ENCODE measurements around the gene SREBF2. TPM values are rescaled to one million over a fixed set of nuclear protein-coding genes. Genes with fewer than 3 reads are reported as not detected.

Gene SREBF2
- total and polyA plus RNA-seq, 2 of the 13 experiments (the other 11 are each of a cell fraction or from before 2014, with no cell fraction given), result 53.8 to 72.6 TPM

DNA sequence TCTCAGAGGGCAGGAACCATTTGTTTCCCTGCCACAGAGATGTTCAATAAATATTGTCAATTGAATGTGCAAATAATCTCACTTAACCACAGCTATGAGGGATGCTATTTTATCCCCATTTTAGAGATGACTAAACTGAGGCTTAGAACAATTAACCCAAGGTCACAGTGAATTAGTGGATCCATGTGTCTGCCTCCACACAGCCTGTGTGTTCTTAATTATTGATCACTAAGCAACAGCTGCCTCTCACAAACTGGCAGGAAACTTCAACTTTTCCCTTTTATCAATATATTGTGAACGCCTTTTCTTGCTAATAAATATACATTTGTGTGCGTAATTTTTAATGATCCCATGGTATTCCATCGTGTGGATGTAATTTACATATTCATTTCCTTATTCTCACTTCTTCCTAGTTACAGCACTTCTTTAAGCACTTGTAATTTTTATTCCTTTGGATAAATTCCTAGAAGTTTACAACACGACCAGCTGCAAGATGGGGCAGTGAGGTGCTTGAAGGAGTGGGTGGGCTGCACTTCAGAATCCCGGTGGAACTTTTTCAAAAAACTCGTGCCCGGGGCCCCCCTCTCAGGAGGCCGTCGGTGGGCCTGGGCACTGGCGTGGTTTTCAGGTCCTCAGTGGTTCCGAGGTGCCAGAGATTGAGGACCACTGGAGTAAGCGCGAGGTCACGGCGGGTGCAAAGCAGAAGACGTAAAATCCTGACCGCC is 915 bp upstream of the SREBF2 start:
- H3K79me2 ChIP-seq (ENCODE audit: insufficient read depth, low read length), result peaks cover 40% of the 10 kb centered on the region
- H2AFZ ChIP-seq (ENCODE audit: low read length), result no peak overlapping the region
- in situ Hi-C loops (cut with HindIII; ENCODE audit: extremely low pct_ligation_motif_present, low pct_unique_long_range_greater_than_20kb) (no loop called here), intact Hi-C loops (cut with micrococcal nuclease; ENCODE audit: unreplicated experiment) (no loop called here)
- H3K4me2 ChIP-seq (ENCODE audit: low read depth, low read length), result peak overlapping the region; percentile 78
- ChIA-PET CTCF (ENCODE audit: low intra/inter-chr PET ratio, low total read pairs) (no interaction called here), POLR2A (interaction anchor here (0.8 to 4.0 kb wide), 14 partner anchors 11 to 363 kb away, joined by 3 to 45 read pairs (median 4); partner anchors contain the start of genes ACO2, CCDC134, CENPM and NDUFA6)
- no peaks in the 10 kb centered on the region for H3K9me3 ChIP-seq (ENCODE audit: low read length)
- TSS peak; percentile 97 for BruUV-seq (replicated peaks)
- H3K9ac ChIP-seq (ENCODE audit: insufficient read depth, low read depth, low read length), result peak overlapping the region; percentile 83
- DNase-seq (ENCODE audit: low spot score) (no peak), ATAC-seq (no peak), FAIRE-seq (no peak)
- peak overlapping the region; percentile 38 to 64 (median 62) for H3K4me3 ChIP-seq (replicated peaks in 1 of 3; ENCODE audit: insufficient read depth in 1 of 3, low read depth in 2 of 3, low read length in 3 of 3)
- peaks cover 50% of the 10 kb centered on the region for H3K4me1 ChIP-seq (ENCODE audit: insufficient read depth, low read length)
- H4K20me1 ChIP-seq (ENCODE audit: insufficient read depth, low read length), result peaks cover 4% of the 10 kb centered on the region; the same call in 1 of the 2 replicates
- no peaks in the 10 kb centered on the region; a peak in 1 of 5 replicates for H3K27me3 ChIP-seq (ENCODE audit: control insufficient read depth in 1 of 2, insufficient read depth in 2 of 2, low read length in 2 of 2)
- 29% methylated on average over 11 of the region's 17 CpGs for WGBS (ENCODE audit: low lambda C conversion rate)
- peaks cover 5 to 14% of the 10 kb centered on the region in 2 experiments for H3K36me3 ChIP-seq (replicated peaks in 1 of 2; ENCODE audit: control insufficient read depth in 1 of 2, insufficient read depth in 2 of 2, low read length in 2 of 2)
- peak overlapping the region; percentile 96 for H3K27ac ChIP-seq (ENCODE audit: extremely low read length, insufficient read depth, low read length)
- TF ChIP-seq ZNF605 (CRISPR knock-in tag; IDR thresholded peaks at IDR 0.05) (no peak; the same call in 1 of the 2 replicates), ZNF850 (CRISPR knock-in tag; conservative IDR thresholded peaks at IDR 0.05) (peak; percentile 83; the same call in 1 of the 2 replicates), SCMH1 (CRISPR knock-in tag; IDR thresholded peaks at IDR 0.05; ENCODE audit: borderline replicate concordance) (no peak), KDM3A (CRISPR knock-in tag; IDR thresholded peaks at IDR 0.05; ENCODE audit: low read depth) (no peak), GATAD2A (CRISPR knock-in tag; IDR thresholded peaks at IDR 0.05) (no peak), NFKB2 (CRISPR knock-in tag; IDR thresholded peaks at IDR 0.05; ENCODE audit: borderline replicate concordance) (0 out of 2 replicates have a peak, but pooled peaks have one; percentile 22), ZSCAN12 (CRISPR knock-in tag; IDR thresholded peaks at IDR 0.05) (no peak), ZSCAN22 (CRISPR knock-in tag; IDR thresholded peaks at IDR 0.05) (no peak), ZNF335 (CRISPR knock-in tag; IDR thresholded peaks at IDR 0.05) (no peak), SOX6 (IDR thresholded peaks at IDR 0.05) (no peak), SOX6 (CRISPR knock-in tag; IDR thresholded peaks at IDR 0.05) (no peak), KLF15 (CRISPR knock-in tag; IDR thresholded peaks at IDR 0.05; ENCODE audit: borderline replicate concordance) (no peak), ZBTB3 (CRISPR knock-in tag; IDR thresholded peaks at IDR 0.05; ENCODE audit: borderline replicate concordance, low read depth) (no peak), AGO2 (optimal IDR thresholded peaks at IDR 0.05; ENCODE audit: low read depth, low read length) (peak; percentile 78)
- TF ChIP-seq, protein P1, sequence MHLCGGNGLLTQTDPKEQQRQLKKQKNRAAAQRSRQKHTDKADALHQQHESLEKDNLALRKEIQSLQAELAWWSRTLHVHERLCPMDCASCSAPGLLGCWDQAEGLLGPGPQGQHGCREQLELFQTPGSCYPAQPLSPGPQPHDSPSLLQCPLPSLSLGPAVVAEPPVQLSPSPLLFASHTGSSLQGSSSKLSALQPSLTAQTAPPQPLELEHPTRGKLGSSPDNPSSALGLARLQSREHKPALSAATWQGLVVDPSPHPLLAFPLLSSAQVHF (CRISPR knock-in tag; IDR thresholded peaks at IDR 0.05), result 0 out of 2 replicates have a peak, but pooled peaks have one; percentile 28
- TF ChIP-seq, protein P2, sequence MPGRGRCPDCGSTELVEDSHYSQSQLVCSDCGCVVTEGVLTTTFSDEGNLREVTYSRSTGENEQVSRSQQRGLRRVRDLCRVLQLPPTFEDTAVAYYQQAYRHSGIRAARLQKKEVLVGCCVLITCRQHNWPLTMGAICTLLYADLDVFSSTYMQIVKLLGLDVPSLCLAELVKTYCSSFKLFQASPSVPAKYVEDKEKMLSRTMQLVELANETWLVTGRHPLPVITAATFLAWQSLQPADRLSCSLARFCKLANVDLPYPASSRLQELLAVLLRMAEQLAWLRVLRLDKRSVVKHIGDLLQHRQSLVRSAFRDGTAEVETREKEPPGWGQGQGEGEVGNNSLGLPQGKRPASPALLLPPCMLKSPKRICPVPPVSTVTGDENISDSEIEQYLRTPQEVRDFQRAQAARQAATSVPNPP (CRISPR knock-in tag; IDR thresholded peaks at IDR 0.05), result no peak
- TF ChIP-seq, protein P3, sequence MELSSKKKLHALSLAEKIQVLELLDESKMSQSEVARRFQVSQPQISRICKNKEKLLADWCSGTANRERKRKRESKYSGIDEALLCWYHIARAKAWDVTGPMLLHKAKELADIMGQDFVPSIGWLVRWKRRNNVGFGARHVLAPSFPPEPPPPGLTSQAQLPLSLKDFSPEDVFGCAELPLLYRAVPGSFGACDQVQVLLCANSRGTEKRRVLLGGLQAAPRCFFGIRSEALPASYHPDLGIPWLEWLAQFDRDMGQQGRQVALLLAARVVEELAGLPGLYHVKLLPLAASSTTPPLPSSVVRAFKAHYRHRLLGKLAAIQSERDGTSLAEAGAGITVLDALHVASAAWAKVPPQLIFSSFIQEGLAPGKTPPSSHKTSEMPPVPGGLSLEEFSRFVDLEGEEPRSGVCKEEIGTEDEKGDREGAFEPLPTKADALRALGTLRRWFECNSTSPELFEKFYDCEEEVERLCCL (CRISPR knock-in tag; IDR thresholded peaks at IDR 0.05; ENCODE audit: borderline replicate concordance), result 0 out of 2 replicates have a peak, but pooled peaks have one; percentile 57
- TF ChIP-seq, protein P4, sequence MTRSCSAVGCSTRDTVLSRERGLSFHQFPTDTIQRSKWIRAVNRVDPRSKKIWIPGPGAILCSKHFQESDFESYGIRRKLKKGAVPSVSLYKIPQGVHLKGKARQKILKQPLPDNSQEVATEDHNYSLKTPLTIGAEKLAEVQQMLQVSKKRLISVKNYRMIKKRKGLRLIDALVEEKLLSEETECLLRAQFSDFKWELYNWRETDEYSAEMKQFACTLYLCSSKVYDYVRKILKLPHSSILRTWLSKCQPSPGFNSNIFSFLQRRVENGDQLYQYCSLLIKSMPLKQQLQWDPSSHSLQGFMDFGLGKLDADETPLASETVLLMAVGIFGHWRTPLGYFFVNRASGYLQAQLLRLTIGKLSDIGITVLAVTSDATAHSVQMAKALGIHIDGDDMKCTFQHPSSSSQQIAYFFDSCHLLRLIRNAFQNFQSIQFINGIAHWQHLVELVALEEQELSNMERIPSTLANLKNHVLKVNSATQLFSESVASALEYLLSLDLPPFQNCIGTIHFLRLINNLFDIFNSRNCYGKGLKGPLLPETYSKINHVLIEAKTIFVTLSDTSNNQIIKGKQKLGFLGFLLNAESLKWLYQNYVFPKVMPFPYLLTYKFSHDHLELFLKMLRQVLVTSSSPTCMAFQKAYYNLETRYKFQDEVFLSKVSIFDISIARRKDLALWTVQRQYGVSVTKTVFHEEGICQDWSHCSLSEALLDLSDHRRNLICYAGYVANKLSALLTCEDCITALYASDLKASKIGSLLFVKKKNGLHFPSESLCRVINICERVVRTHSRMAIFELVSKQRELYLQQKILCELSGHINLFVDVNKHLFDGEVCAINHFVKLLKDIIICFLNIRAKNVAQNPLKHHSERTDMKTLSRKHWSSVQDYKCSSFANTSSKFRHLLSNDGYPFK (CRISPR knock-in tag; IDR thresholded peaks at IDR 0.05; ENCODE audit: borderline replicate concordance), result no peak

Data from HepG2 (cell line).